ENCODE data around the gene ALPL.

Gene ALPL

DNA sequence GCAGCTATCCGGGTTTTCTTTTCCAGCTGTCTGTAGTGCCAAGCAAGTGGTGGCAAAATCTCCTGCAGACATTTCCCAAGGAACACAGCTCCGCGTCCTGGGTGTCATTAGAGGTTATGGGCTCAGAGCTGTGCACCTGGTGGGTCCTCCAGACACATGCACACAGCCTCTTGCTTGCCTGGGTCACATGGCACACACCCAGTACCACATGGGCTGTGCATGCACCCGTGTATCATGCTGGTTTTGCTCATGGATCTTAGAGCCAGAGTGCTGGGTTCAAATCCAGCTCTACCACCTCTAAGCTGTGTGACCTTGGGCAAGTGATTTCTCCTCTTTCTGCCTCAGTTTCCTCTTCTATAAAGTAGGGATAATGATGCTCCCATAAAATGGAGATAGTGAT lies 61.7 kb downstream of the ALPL start:
- DNase-seq = no peak
- in situ Hi-C loops (cut with MboI; ENCODE audit: low pct_unique_long_range_greater_than_20kb, low sequenced_read_pairs) = no loop called here

DNA sequence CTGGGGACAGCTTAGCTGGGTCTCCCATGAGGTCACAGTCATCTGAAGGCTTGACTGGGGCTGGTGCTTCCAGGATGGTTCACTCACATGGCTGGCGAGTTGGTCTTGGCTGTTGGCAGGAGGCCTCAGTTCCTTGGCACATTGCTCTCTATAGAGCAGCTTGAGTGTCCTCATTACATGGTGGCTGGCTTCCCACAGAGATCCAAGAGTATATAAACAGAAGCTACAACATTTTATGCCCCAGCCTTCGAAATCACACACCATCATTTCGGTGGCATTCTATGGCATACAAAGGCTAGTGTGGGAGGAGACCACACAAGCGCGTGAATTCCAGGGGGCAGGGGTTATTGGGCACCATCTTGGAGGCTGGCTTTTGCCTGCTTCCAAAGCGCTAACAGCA lies 63.0 kb downstream of the ALPL start:
- DNase-seq = no peak
- in situ Hi-C loops (cut with MboI; ENCODE audit: low pct_unique_long_range_greater_than_20kb, low sequenced_read_pairs) = no loop called here

DNA sequence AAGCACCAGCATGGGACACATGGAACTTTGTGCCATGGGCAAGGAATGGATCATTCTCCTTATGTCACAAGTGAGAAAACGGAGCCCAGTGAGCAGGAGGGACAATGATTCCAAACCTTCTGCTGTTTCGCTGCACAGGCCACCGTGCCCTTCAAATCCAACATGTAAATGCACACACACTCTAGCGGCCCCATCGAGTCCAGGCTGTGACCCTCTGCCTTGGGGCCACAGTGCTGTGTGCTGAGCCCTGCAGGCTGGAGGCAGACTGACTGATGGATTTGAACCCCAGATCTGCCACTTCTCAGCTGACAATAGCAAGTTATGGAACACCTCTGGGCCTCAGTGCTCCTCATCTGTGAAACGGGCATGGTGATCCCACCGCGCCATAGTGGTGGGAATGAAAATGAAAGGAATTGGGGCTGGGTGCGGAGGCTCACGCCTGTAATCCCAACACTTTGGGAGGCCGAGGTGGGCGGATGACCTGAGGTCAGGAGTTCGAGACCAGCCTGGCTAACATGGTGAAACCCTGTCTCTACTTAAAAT lies 63.6 kb downstream of the ALPL start:
- DNase-seq = no peak
- in situ Hi-C loops (cut with MboI; ENCODE audit: low pct_unique_long_range_greater_than_20kb, low sequenced_read_pairs) = no loop called here

DNA sequence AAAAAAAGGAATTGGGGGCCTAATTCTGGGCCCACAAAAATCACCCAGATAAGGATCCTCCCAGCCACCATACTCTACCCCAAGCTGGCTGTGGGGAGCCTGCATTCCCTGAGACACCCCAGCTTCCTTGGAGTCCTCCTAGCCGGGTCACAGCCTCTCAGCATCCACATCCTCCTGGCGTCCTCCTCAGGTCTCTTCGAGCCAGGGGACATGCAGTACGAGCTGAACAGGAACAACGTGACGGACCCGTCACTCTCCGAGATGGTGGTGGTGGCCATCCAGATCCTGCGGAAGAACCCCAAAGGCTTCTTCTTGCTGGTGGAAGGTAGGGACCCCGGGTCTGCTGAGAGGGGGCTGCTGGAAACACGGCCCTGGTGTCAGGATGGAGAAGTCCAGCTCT lies 64.3 kb downstream of the ALPL start:
- no peak for DNase-seq
- in situ Hi-C loops (cut with MboI; ENCODE audit: low pct_unique_long_range_greater_than_20kb, low sequenced_read_pairs) = no loop called here

DNA sequence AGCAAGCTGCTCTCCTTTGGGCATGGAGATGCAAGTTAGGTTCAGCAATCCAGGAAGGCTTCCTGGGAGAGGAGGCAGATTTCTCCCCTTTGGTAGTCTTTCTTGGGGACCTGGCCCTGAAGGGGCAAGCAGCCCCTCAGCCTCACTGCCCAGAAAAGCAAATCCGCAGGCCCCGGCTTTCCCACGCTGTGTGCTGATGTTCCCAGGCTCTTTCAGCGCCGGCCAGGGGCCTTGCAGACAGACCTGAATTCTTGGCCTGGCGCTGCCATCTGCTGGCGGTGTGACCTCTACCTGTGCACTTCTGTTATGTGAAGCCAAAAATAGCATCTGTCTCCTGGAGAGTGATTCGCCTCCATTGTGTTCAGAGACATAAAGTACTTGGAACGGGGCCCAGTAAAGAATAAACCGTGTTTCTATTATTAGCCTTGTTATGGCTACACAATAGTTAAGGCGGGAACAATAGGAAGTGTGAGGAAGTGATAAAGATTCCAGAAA lies 64.8 kb downstream of the ALPL start:
- in situ Hi-C loops (cut with MboI; ENCODE audit: low pct_unique_long_range_greater_than_20kb, low sequenced_read_pairs) = no loop called here
- DNase-seq = peak; percentile 60

DNA sequence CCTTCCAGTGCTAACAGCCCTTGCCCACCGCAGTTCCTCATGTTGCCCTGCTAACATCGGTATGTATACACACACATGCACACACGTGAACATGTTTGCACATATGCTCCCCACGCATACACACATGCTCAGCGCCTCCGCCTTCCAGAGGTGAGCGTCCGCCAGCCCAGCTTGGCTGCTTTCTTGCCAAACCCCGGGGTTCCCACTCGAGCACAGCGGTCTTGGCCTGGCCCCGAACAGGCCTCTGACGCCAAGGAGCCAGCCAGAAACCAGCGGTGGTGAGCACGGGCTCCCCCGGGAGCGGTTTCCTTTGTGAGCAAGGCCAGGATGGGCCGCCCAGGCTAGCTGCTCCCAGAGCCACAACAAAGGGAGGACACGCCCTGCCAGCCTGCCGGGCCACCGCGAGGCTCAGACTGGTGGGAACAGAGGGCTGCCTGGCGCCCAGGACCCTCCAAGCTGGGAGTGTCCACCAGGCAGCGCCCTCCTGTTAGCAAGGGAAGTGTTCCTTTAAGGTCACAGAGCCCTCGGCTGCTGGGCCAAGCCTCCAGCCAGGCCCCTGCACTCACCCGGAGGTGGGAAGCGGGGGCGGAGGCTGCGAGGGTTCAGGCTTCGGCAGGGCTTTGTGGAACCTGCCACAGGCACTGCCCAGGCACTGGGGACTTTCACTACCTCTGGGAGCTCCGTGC lies 65.4 kb downstream of the ALPL start:
- in situ Hi-C loops (cut with MboI; ENCODE audit: low pct_unique_long_range_greater_than_20kb, low sequenced_read_pairs) = no loop called here
- DNase-seq = no peak

DNA sequence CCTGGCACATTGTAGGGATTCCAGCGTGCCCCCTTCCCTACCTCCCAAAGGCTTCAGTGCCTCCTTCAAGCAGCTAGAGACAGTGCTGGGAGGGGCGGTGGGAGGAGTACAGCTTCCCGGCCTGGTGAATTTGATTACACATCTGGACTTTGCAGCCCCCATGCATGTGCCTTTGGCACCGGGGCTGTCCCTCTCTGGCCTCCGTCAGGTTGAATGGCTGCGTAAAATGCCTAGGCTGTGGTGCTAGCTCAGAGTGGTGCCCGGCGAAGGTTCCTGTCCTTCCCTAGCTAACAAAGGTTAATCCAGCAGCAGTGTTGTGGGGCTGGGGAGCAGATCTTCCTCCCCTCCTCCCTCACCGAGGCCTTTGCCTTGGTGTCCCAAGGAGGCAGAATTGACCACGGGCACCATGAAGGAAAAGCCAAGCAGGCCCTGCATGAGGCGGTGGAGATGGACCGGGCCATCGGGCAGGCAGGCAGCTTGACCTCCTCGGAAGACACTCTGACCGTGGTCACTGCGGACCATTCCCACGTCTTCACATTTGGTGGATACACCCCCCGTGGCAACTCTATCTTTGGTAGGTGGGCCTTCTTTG lies 66.2 kb downstream of the ALPL start:
- no peak for DNase-seq
- in situ Hi-C loops (cut with MboI; ENCODE audit: low pct_unique_long_range_greater_than_20kb, low sequenced_read_pairs) = no loop called here

DNA sequence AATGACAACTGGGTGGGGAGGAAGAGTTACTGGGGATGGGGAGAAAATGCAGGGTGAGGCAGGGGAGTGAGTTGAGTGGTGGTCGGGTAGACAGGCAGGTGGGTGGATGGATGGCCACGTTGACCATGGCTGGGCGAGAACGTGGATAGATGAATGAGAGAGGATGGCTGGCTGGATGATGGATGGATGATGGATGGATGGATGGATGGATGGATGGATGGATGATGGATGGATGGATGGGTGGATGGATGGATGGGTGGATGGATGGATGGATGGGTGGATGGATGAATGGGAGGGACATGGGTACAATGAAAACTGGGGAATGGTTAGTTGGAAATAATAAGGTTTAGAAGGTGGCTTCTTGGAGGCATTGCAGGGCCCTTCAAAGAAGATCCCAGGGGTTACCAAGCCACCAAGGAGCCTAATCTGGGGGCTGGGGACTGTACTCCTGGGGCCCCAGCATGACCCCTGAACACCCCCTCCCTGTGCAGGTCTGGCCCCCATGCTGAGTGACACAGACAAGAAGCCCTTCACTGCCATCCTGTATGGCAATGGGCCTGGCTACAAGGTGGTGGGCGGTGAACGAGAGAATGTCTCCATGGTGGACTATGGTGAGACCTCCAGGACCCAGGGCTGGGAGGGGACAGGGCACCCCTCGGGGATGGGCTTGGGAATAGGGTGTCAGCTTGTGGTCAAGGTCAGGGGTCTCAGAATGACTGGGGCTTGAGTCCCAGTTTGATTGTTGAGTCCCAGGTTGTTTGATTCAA lies 67.0 kb downstream of the ALPL start:
- in situ Hi-C loops (cut with MboI; ENCODE audit: low pct_unique_long_range_greater_than_20kb, low sequenced_read_pairs) = no loop called here
- DNase-seq = no peak

DNA sequence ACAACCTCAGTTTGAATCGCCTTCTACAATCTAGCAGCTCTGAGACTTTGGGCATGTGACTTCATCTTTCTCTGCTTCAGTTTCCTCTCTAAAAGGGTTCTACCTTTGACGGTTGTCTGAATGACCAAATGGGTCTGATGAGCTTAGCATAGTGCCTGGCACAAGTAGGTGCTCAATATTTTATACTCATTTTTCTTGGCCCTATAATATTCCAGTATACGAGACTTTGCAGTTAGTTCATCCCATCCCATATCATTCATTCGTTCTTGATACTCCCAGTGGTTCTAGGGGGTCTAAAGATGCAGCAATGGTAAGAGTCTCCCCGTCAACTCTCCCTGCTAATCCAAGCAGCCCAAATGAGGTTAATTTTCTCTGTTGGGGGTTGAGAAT lies 67.6 kb downstream of the ALPL start:
- no peak for DNase-seq
- in situ Hi-C loops (cut with MboI; ENCODE audit: low pct_unique_long_range_greater_than_20kb, low sequenced_read_pairs) = no loop called here

DNA sequence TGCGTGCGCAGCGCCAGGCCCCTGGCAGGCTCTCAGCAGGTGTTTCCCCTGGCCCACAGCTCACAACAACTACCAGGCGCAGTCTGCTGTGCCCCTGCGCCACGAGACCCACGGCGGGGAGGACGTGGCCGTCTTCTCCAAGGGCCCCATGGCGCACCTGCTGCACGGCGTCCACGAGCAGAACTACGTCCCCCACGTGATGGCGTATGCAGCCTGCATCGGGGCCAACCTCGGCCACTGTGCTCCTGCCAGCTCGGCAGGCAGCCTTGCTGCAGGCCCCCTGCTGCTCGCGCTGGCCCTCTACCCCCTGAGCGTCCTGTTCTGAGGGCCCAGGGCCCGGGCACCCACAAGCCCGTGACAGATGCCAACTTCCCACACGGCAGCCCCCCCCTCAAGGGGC lies 68.1 kb downstream of the ALPL start:
- DNase-seq = no peak
- in situ Hi-C loops (cut with MboI; ENCODE audit: low pct_unique_long_range_greater_than_20kb, low sequenced_read_pairs) = no loop called here

DNA sequence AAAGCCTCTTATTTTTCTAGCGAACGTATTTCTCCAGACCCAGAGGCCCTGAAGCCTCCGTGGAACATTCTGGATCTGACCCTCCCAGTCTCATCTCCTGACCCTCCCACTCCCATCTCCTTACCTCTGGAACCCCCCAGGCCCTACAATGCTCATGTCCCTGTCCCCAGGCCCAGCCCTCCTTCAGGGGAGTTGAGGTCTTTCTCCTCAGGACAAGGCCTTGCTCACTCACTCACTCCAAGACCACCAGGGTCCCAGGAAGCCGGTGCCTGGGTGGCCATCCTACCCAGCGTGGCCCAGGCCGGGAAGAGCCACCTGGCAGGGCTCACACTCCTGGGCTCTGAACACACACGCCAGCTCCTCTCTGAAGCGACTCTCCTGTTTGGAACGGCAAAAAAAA lies 68.7 kb downstream of the ALPL start:
- DNase-seq = no peak
- in situ Hi-C loops (cut with MboI; ENCODE audit: low pct_unique_long_range_greater_than_20kb, low sequenced_read_pairs) = no loop called here

DNA sequence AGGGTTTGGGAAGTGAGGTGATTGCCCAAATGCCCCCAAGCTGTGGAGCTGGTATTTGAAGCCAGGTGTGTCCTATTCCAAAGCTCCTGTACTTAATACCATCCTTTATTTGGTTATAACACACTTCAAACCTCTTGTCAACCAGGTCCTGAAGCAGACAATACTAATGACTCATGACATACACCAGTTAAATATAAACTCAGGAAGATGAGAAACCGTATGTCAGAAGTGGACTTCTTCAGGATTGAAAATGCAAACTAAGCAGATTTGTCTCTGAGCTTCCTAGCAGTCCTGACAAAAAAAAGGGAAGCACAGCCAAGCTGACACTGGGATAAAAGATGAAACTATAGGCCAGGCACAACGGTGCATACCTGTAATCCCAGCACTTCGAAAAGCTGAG lies 70.6 kb downstream of the ALPL start:
- no peak for DNase-seq
- in situ Hi-C loops (cut with MboI; ENCODE audit: low pct_unique_long_range_greater_than_20kb, low sequenced_read_pairs) = no loop called here

DNA sequence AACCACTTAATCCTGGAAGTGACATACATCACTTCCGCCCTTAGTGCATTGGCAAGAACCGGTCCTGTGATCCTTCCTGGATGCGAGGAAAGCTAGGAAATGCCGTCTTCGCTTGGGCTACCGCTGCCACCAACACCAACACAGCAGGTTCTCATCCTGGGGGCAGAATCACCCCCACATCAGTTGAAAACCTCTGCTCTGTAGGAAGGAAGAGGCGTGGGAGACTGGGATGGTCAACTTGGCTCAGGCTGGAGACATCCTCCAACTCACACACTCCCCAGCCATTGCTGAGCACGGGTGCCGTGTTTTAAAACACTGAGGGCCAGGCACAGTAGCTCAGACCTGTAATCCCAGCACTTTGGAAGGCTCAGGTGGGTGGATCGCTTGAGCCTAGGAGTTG lies 74.9 kb downstream of the ALPL start:
- in situ Hi-C loops (cut with MboI; ENCODE audit: low pct_unique_long_range_greater_than_20kb, low sequenced_read_pairs) = no loop called here
- no peak for DNase-seq

DNA sequence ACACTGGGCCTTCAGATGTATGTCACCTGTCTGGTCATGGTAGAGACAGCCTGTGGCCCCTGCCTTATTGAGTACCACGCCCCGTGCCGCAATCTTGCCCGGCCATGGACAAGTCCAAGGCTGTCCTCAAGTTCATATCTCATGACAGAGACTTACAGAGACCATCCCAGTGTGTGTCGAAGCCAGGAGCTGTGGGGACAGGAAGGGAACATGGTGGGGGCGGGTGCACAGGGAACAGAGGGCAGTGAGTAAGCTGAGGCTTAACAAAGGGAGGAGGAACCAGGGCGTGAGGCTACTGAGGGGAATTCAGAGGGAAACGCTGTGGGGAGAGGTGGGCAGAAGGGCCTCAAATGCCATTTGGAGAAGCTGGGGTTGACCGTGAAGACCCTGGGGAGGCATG lies 75.8 kb downstream of the ALPL start:
- in situ Hi-C loops (cut with MboI; ENCODE audit: low pct_unique_long_range_greater_than_20kb, low sequenced_read_pairs) = no loop called here
- DNase-seq = no peak

DNA sequence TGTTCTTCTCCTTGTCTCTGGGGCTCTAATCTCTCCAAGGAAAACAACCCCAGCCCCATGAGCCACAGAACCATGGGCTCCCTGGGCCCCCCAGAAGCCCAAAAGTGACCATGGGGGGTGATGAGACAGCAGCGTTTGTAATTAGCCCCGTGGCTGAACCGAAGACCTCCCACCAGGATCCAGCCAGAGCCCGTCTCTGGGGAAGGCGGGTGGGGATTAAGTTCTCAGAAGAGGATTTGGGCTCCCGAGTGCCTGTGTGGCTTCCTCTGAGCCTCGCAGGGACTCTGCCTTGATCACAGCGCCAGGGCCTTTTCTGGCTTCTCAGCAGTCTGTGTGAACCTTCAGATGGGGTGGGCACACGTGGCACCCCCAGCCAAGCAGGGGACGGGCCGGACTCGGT lies 77.0 kb downstream of the ALPL start:
- in situ Hi-C loops (cut with MboI; ENCODE audit: low pct_unique_long_range_greater_than_20kb, low sequenced_read_pairs) = no loop called here
- DNase-seq = no peak

DNA sequence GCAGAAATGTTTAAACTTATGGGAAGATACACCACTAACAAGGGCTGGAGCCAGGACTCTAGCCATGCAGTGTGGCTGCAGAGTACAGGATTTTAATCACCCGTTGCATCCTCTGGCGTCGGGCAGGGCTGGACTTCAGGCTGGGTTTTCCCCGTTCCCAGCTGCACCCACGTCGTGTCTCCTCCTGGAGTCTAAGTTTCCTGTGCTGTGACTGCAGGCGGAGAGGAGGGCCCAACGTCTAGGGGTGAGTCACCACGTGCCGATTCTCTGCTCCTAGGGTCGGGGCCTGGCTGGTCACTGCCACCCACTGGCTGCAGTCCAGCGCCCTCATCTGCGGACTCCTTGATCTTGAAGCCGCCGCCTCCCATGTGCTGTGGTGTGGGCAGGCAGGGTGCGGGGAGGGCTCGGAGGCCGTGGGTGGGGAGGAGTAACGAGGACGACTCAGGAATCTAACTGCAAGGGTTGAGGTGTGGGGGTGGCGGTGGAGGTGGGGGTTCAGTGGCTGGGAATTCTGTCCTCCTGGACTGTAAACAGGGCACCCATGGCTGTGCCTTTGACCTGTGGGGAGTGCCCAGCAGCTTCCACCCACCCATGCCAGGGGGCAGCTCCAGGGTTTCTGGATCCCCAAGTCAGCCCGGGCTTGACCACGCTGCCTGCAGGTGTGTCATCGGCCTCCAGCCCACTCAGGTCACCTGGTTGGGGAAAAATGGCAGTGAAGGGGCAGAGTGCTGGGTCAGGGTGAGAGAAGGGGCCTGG lies 77.8 kb downstream of the ALPL start:
- no peak for DNase-seq

DNA sequence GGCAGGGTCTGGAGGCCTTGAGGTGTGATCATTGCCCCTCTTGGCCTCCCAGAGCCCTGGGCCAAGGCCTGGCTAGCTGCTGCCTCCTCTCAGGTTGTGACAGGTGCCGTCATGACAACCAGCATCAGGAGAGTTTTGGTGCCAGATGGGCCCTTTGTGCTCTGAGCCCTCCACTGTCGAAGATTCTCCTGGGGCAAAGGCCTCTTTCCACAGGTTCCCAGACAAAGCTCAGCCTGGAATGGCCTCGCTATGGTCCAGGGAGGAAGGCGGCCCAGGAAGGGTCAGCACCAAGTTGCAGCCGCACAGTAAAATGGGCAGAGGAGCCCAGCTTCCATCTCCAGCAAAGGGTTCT lies 78.4 kb downstream of the ALPL start:
- DNase-seq = no peak
- in situ Hi-C loops (cut with MboI; ENCODE audit: low pct_unique_long_range_greater_than_20kb, low sequenced_read_pairs) = no loop called here

More for the DNA sequence above, 77.8 kb downstream of the ALPL start:
- in situ Hi-C loops (cut with MboI; ENCODE audit: low pct_unique_long_range_greater_than_20kb, low sequenced_read_pairs) = no loop called here

DNA sequence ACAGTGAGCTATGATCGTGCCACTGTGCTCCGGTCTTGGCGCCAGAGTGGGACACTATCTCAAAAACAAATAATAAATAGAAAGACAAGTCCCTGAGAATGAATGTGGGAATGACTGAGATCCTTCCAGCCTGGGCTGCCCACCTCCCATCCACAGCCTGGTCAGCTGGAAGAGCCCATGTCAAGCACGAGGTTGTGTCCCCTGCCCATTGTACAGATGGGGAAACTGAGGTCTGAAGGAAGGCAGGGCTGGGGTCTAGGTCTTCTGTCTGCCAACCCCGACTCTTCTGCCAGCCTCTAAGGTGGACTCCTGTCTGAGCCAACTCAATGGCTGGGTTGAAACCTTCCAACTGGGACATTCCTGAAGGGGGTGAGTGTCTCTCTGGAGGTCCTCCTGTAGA lies 80.4 kb downstream of the ALPL start:
- no peak for DNase-seq
- in situ Hi-C loops (cut with MboI; ENCODE audit: low pct_unique_long_range_greater_than_20kb, low sequenced_read_pairs) = no loop called here

DNA sequence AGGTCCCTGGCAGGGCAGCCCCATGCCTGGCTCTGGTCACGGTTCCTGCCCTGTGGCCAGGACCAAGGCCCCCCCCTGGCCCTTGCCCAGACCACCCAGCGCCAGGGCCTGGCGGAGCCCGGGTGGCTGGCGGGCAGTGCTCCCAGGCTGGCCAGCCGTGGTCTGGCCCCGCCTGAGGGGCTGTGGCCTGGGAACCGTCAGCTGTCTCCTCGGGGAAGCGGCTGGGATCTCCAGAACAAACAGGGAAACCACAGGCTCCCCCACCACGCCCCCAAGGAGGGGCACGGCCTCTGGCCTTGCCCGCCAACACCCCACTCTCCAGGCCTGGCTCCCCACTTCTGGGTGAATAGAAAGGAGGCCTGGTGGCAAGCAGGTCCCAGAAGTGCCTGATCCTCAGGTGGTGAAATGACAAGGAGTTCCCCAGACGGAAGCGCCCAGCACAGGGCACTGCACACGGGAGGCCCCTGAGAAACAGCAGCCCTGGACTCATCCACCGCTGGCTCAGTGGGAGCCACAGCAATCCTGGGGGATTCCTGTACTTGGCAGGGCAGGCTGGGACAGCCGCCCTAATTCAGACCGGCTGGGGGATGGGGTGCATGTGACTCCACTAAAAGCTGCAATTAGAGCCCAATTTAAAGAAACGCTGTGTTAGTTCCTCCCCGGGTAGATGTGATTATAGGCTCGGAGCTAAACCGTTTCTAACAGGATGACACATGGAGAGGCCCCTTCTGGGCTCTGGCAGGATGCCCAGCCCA lies 81.1 kb downstream of the ALPL start:
- no peak for DNase-seq
- in situ Hi-C loops (cut with MboI; ENCODE audit: low pct_unique_long_range_greater_than_20kb, low sequenced_read_pairs) = no loop called here

Data from KBM-7 (cell line).